Femur (tissue), 1 donor: Measurements from ENCODE around the gene ACOD1.
"Not testable (repeated sequence)": the region's sequence is repeated elsewhere in the genome, so short reads cannot be mapped to it uniquely, and the experiment has no call there.

ENCODE experiments used
- DNase-seq: peaks from one replicate; pipeline ENCODE4 v3.0.0-alpha.2; 2017

ACOD1 gene

GRCh38 chr13:76948149-76948548, at the start of gene ACOD1:
Gene ACOD1, plus strand, starts transcription at chr13:76948511. Its CDS starts 48 bp downstream, at chr13:76948559.
- no peak for DNase-seq

- DNase-seq: not testable (repeated sequence)
Measured at GRCh38 chr13:76899066-76899465, 49.2 kb upstream of the ACOD1 start.

GRCh38 chr13:76903544-76904162, 44.7 kb upstream of the ACOD1 start:
- peak; percentile 80 for DNase-seq

GRCh38 chr13:76904507-76904906, 43.8 kb upstream of the ACOD1 start:
- DNase-seq: no peak

- no peak for DNase-seq
Measured at GRCh38 chr13:76912476-76912875, 35.8 kb upstream of the ACOD1 start.

GRCh38 chr13:76913898-76914297, 34.4 kb upstream of the ACOD1 start:
- no peak for DNase-seq

GRCh38 chr13:76917095-76917494, 31.2 kb upstream of the ACOD1 start:
- DNase-seq: no peak

- DNase-seq: not testable (repeated sequence)
Measured at GRCh38 chr13:76917755-76918481, 30.4 kb upstream of the ACOD1 start.

GRCh38 chr13:76921516-76921915, 26.8 kb upstream of the ACOD1 start:
- DNase-seq: no peak

- no peak for DNase-seq
Measured at GRCh38 chr13:76925115-76925514, 23.2 kb upstream of the ACOD1 start.

GRCh38 chr13:76927955-76928354, 20.4 kb upstream of the ACOD1 start:
- DNase-seq: no peak

- DNase-seq: no peak
Measured at GRCh38 chr13:76928456-76928855, 19.9 kb upstream of the ACOD1 start.

- DNase-seq: no peak
Measured at GRCh38 chr13:76929320-76929719, 19.0 kb upstream of the ACOD1 start.

GRCh38 chr13:76929851-76930374, 18.4 kb upstream of the ACOD1 start:
- DNase-seq: no peak

- no peak for DNase-seq
Measured at GRCh38 chr13:76932076-76932475, 16.2 kb upstream of the ACOD1 start.

- no peak for DNase-seq
Measured at GRCh38 chr13:76934671-76935070, 13.6 kb upstream of the ACOD1 start.

- no peak for DNase-seq
Measured at GRCh38 chr13:76936763-76937162, 11.5 kb upstream of the ACOD1 start.

GRCh38 chr13:76937281-76937820, 11.0 kb upstream of the ACOD1 start:
- peak; percentile 71 for DNase-seq

GRCh38 chr13:76939215-76939614, 9.1 kb upstream of the ACOD1 start:
- no peak for DNase-seq

GRCh38 chr13:76942363-76942762, 5.9 kb upstream of the ACOD1 start:
- DNase-seq: no peak

- no peak for DNase-seq
Measured at GRCh38 chr13:76943646-76944045, 4.7 kb upstream of the ACOD1 start.

GRCh38 chr13:76944456-76944855, 3.9 kb upstream of the ACOD1 start:
- no peak for DNase-seq

GRCh38 chr13:76950101-76950500, 1.8 kb downstream of the ACOD1 start:
- DNase-seq: no peak

- DNase-seq: no peak
Measured at GRCh38 chr13:76953968-76954367, 5.7 kb downstream of the ACOD1 start.
